ENCODE results near the gene CCDC14. TPM values are rescaled to one million over a fixed set of nuclear protein-coding genes. Genes with fewer than 3 reads are reported as not detected.

CCDC14 gene
- total and polyA plus RNA-seq, 5 donors from 2014 or later, result 4.1 to 50.5 (median 9.0) TPM

GRCh38 chr3:123941121-123941520, 19.9 kb downstream of the CCDC14 start:
- Histone ChIP-seq H3K27me3 (ENCODE audit: control insufficient read depth, insufficient read depth, low read length) (no peaks in the 10 kb centered on the region), H3K4me1 (ENCODE audit: control insufficient read depth, insufficient read depth, low read length, poor library complexity, severe bottlenecking) (no peaks in the 10 kb centered on the region), H3K4me3 (ENCODE audit: low read depth, low read length) (no peak overlapping the region), H3K36me3 (ENCODE audit: control insufficient read depth, insufficient read depth, low read length) (peaks cover 22% of the 10 kb centered on the region), H3K27ac (ENCODE audit: insufficient read depth, low read length, poor library complexity, severe bottlenecking) (no peak overlapping the region), H3K9me3 (ENCODE audit: control insufficient read depth in 2 of 2, low read length in 2 of 2) (no peaks in the 10 kb centered on the region)
- no peaks in the 10 kb centered on the region for H3K27me3 Mint-ChIP-seq
- peak overlapping the region in 1 of 3 donors; percentile 15 for H3K27ac Mint-ChIP-seq
- no peak overlapping the region for H3K4me3 Mint-ChIP-seq
- H3K9me3 Mint-ChIP-seq, result no peaks in the 10 kb centered on the region
- no peak for DNase-seq
- peaks cover 53% of the 10 kb centered on the region for H3K36me3 Mint-ChIP-seq
- peaks cover 0 to 8% (median 2%) of the 10 kb centered on the region in 4 donors for H3K4me1 Mint-ChIP-seq
- ATAC-seq (ENCODE audit: low read depth in 2 of 2), result no peak

DNA sequence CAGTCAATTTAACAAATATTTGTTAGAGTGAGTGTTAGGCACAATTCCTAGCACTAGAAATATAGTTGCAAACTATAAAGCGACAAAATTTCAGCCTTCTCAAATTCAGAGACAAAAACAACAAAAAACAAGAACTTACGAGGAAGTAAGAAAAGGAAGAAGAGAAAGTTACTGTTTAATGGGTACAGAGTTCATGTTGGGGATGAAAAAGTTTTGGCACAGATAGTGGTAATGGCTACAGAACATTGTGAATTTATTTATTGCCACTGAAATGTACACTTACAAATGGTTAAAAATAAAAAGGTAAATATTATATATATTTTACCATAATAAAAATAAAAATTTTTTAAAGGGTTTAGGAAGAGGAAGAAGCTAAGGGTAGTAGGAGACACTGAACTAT, 21.3 kb downstream of the CCDC14 start:
- Mint-ChIP-seq H3K27ac (no peak overlapping the region), H3K36me3 (peaks cover 60% of the 10 kb centered on the region), H3K4me1 (peaks cover 0 to 8% (median 3%) of the 10 kb centered on the region in 4 donors), H3K27me3 (no peaks in the 10 kb centered on the region), H3K4me3 (no peak overlapping the region), H3K9me3 (no peaks in the 10 kb centered on the region)
- Histone ChIP-seq H3K36me3 (ENCODE audit: control insufficient read depth, insufficient read depth, low read length) (peaks cover 21% of the 10 kb centered on the region), H3K27ac (ENCODE audit: insufficient read depth, low read length, poor library complexity, severe bottlenecking) (no peak overlapping the region), H3K27me3 (ENCODE audit: control insufficient read depth, insufficient read depth, low read length) (no peaks in the 10 kb centered on the region), H3K4me3 (ENCODE audit: low read depth, low read length) (no peak overlapping the region), H3K9me3 (ENCODE audit: control insufficient read depth in 2 of 2, low read length in 2 of 2) (no peaks in the 10 kb centered on the region), H3K4me1 (ENCODE audit: control insufficient read depth, insufficient read depth, low read length, poor library complexity, severe bottlenecking) (no peaks in the 10 kb centered on the region)
- ATAC-seq (ENCODE audit: low read depth in 2 of 2) (no peak), DNase-seq (no peak)

GRCh38 chr3:123936400-123936799, 24.6 kb downstream of the CCDC14 start:
- Mint-ChIP-seq H3K27me3 (no peaks in the 10 kb centered on the region), H3K36me3 (peaks cover 53% of the 10 kb centered on the region), H3K4me1 (peaks cover 0 to 14% (median 4%) of the 10 kb centered on the region in 4 donors), H3K4me3 (no peak overlapping the region), H3K27ac (no peak overlapping the region), H3K9me3 (no peaks in the 10 kb centered on the region)
- Histone ChIP-seq H3K36me3 (ENCODE audit: control insufficient read depth, insufficient read depth, low read length) (peaks cover 11% of the 10 kb centered on the region), H3K4me3 (ENCODE audit: low read depth, low read length) (no peak overlapping the region), H3K9me3 (ENCODE audit: control insufficient read depth in 2 of 2, low read length in 2 of 2) (no peaks in the 10 kb centered on the region), H3K4me1 (ENCODE audit: control insufficient read depth, insufficient read depth, low read length, poor library complexity, severe bottlenecking) (no peaks in the 10 kb centered on the region), H3K27me3 (ENCODE audit: control insufficient read depth, insufficient read depth, low read length) (no peaks in the 10 kb centered on the region), H3K27ac (ENCODE audit: insufficient read depth, low read length, poor library complexity, severe bottlenecking) (no peak overlapping the region)
- no peak for ATAC-seq (ENCODE audit: low read depth in 2 of 2)
- DNase-seq, result no peak

- H3K9me3 Mint-ChIP-seq, result no peaks in the 10 kb centered on the region
- H3K36me3 ChIP-seq (ENCODE audit: control insufficient read depth, insufficient read depth, low read length), result peaks cover 13% of the 10 kb centered on the region
- no peak overlapping the region for H3K4me3 ChIP-seq (ENCODE audit: low read depth, low read length)
- ATAC-seq (ENCODE audit: low read depth in 2 of 2) (no peak), DNase-seq (no peak)
- peak overlapping the region; percentile 24 to 57 (median 50) for H3K27ac Mint-ChIP-seq
- no peaks in the 10 kb centered on the region for H3K9me3 ChIP-seq (ENCODE audit: control insufficient read depth in 2 of 2, low read length in 2 of 2)
- H3K4me3 Mint-ChIP-seq, result no peak overlapping the region
- H3K27me3 Mint-ChIP-seq, result no peaks in the 10 kb centered on the region
- H3K36me3 Mint-ChIP-seq, result peaks cover 57% of the 10 kb centered on the region
- H3K4me1 Mint-ChIP-seq, result peaks cover 0 to 13% (median 4%) of the 10 kb centered on the region in 4 donors
- H3K27ac ChIP-seq (ENCODE audit: insufficient read depth, low read length, poor library complexity, severe bottlenecking), result no peak overlapping the region
- H3K4me1 ChIP-seq (ENCODE audit: control insufficient read depth, insufficient read depth, low read length, poor library complexity, severe bottlenecking), result no peaks in the 10 kb centered on the region
- H3K27me3 ChIP-seq (ENCODE audit: control insufficient read depth, insufficient read depth, low read length), result no peaks in the 10 kb centered on the region
These were observed 25.2 kb downstream of the CCDC14 start for GRCh38 chr3:123935830-123936229.

- H3K9me3 Mint-ChIP-seq, result peaks cover 0 to 1% (median 0%) of the 10 kb centered on the region in 7 donors
- H3K4me3 ChIP-seq (ENCODE audit: low read depth, low read length), result no peak overlapping the region
- H3K27me3 Mint-ChIP-seq, result no peaks in the 10 kb centered on the region
- H3K27ac ChIP-seq (ENCODE audit: insufficient read depth, low read length, poor library complexity, severe bottlenecking), result no peak overlapping the region
- H3K4me3 Mint-ChIP-seq, result no peak overlapping the region
- peaks cover 25% of the 10 kb centered on the region for H3K36me3 ChIP-seq (ENCODE audit: control insufficient read depth, insufficient read depth, low read length)
- H3K36me3 Mint-ChIP-seq, result peaks cover 56% of the 10 kb centered on the region
- no peaks in the 10 kb centered on the region for H3K4me1 ChIP-seq (ENCODE audit: control insufficient read depth, insufficient read depth, low read length, poor library complexity, severe bottlenecking)
- no peaks in the 10 kb centered on the region for H3K27me3 ChIP-seq (ENCODE audit: control insufficient read depth, insufficient read depth, low read length)
- no peaks in the 10 kb centered on the region for H3K9me3 ChIP-seq (ENCODE audit: control insufficient read depth in 2 of 2, low read length in 2 of 2)
- ATAC-seq (ENCODE audit: low read depth in 2 of 2) (no peak), DNase-seq (no peak)
- peaks cover 0 to 7% (median 3%) of the 10 kb centered on the region in 4 donors for H3K4me1 Mint-ChIP-seq
- no peak overlapping the region for H3K27ac Mint-ChIP-seq
These were observed 26.8 kb downstream of the CCDC14 start for GRCh38 chr3:123934250-123934649.

DNA sequence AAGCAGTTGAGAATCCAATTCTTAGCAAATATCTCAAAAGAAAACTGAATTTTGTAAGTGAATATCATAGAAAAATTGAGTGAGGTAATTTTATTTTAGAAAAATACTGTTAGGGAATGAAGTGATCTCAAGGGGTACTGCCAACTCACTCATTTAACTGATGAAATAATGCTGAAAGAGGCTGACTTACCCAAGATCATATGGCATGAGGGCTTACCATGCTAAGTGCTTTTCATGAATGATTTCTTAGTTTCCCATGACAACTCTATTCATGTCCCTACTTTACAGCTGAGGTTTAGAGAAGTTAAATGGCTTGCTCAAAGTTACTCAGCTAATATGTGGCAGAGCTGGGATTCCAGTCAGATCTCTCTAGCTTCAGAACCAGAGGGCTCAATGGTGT, 30.6 kb downstream of the CCDC14 start:
- no peak overlapping the region for H3K4me3 ChIP-seq (ENCODE audit: low read depth, low read length)
- ATAC-seq (ENCODE audit: low read depth in 2 of 2), result no peak
- Mint-ChIP-seq H3K27me3 (no peaks in the 10 kb centered on the region), H3K4me3 (no peak overlapping the region), H3K4me1 (peaks cover 0 to 7% (median under 1%) of the 10 kb centered on the region in 4 donors), H3K9me3 (peaks cover 0 to 1% (median 0%) of the 10 kb centered on the region in 7 donors), H3K36me3 (peaks cover 41% of the 10 kb centered on the region), H3K27ac (no peak overlapping the region)
- no peak for DNase-seq
- no peaks in the 10 kb centered on the region for H3K27me3 ChIP-seq (ENCODE audit: control insufficient read depth, insufficient read depth, low read length)
- H3K27ac ChIP-seq (ENCODE audit: insufficient read depth, low read length, poor library complexity, severe bottlenecking), result no peak overlapping the region
- no peaks in the 10 kb centered on the region for H3K9me3 ChIP-seq (ENCODE audit: control insufficient read depth in 2 of 2, low read length in 2 of 2)
- no peaks in the 10 kb centered on the region for H3K4me1 ChIP-seq (ENCODE audit: control insufficient read depth, insufficient read depth, low read length, poor library complexity, severe bottlenecking)
- peaks cover 27% of the 10 kb centered on the region for H3K36me3 ChIP-seq (ENCODE audit: control insufficient read depth, insufficient read depth, low read length)

DNA sequence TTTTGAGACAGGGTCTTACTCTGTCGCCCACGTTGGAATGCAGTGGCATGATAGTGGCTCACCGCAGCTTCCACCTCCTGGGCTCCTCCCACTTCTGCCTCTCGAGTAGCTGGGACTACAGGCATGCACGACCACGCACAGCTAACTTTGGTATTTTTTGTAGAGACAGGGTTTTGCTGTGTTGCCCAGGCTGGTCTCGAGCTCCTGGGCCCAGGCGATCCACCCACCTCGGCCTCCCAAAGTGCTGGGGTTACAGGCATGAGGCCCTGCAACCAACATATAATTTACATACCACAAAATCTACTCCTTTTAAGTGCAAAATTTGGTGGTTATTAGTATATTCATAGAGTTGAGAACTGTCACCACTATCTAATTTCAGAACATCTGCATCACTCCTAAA, 31.7 kb downstream of the CCDC14 start:
- Histone ChIP-seq H3K36me3 (ENCODE audit: control insufficient read depth, insufficient read depth, low read length) (peaks cover 30% of the 10 kb centered on the region), H3K9me3 (ENCODE audit: control insufficient read depth in 2 of 2, low read length in 2 of 2) (peaks cover 2 to 3% of the 10 kb centered on the region in 2 experiments), H3K4me3 (ENCODE audit: low read depth, low read length) (no peak overlapping the region), H3K4me1 (ENCODE audit: control insufficient read depth, insufficient read depth, low read length, poor library complexity, severe bottlenecking) (no peaks in the 10 kb centered on the region), H3K27ac (ENCODE audit: insufficient read depth, low read length, poor library complexity, severe bottlenecking) (no peak overlapping the region), H3K27me3 (ENCODE audit: control insufficient read depth, insufficient read depth, low read length) (no peaks in the 10 kb centered on the region)
- peaks cover 0 to 3% (median 2%) of the 10 kb centered on the region in 7 donors for H3K9me3 Mint-ChIP-seq
- H3K4me3 Mint-ChIP-seq, result no peak overlapping the region
- peaks cover 46% of the 10 kb centered on the region for H3K36me3 Mint-ChIP-seq
- peak overlapping the region in 1 of 3 donors; percentile 30 for H3K27ac Mint-ChIP-seq
- H3K4me1 Mint-ChIP-seq, result peaks cover 0 to 7% (median under 1%) of the 10 kb centered on the region in 4 donors
- ATAC-seq (ENCODE audit: low read depth in 2 of 2), result no peak
- DNase-seq, result no peak
- H3K27me3 Mint-ChIP-seq, result no peaks in the 10 kb centered on the region

- Mint-ChIP-seq H3K9me3 (peaks cover 5 to 26% (median 7%) of the 10 kb centered on the region in 7 donors), H3K4me3 (no peak overlapping the region), H3K27ac (no peak overlapping the region), H3K36me3 (peaks cover 57% of the 10 kb centered on the region), H3K27me3 (no peaks in the 10 kb centered on the region), H3K4me1 (peaks cover 0 to 1% (median 0%) of the 10 kb centered on the region in 4 donors)
- H3K36me3 ChIP-seq (ENCODE audit: control insufficient read depth, insufficient read depth, low read length), result peaks cover 37% of the 10 kb centered on the region
- DNase-seq (no peak), ATAC-seq (ENCODE audit: low read depth in 2 of 2) (no peak)
- H3K4me1 ChIP-seq (ENCODE audit: control insufficient read depth, insufficient read depth, low read length, poor library complexity, severe bottlenecking), result no peaks in the 10 kb centered on the region
- no peak overlapping the region for H3K4me3 ChIP-seq (ENCODE audit: low read depth, low read length)
- H3K9me3 ChIP-seq (ENCODE audit: control insufficient read depth in 2 of 2, low read length in 2 of 2), result peaks cover 8 to 9% of the 10 kb centered on the region in 2 experiments
- H3K27me3 ChIP-seq (ENCODE audit: control insufficient read depth, insufficient read depth, low read length), result no peaks in the 10 kb centered on the region
- no peak overlapping the region for H3K27ac ChIP-seq (ENCODE audit: insufficient read depth, low read length, poor library complexity, severe bottlenecking)
These were observed 34.6 kb downstream of the CCDC14 start for GRCh38 chr3:123926396-123926795.
